GM12891 (cell line): Measurements from ENCODE around the gene ARID4B.

ENCODE experiments used
- POLR2A ChIP-seq: IDR thresholded peaks from 2 replicates; pipeline ENCODE4 v1.6.1; 2011; ENCODE audit warnings: low read depth, low read length, control low read depth
- POLR2AphosphoS5 ChIP-seq: IDR thresholded peaks from 2 replicates; pipeline ENCODE4 v1.6.1; 2011; ENCODE audit warnings: low read depth, low read length, control low read depth
- POU2F2 ChIP-seq: IDR thresholded peaks from 2 replicates; pipeline ENCODE4 v1.6.1; 2011; ENCODE audit warnings: low read depth, mild to moderate bottlenecking, control low read depth, low read length, moderate library complexity
- TAF1 ChIP-seq: IDR thresholded peaks from 2 replicates; pipeline ENCODE4 v1.6.1; 2011; ENCODE audit warnings: low read depth, low read length, control low read depth

DNA sequence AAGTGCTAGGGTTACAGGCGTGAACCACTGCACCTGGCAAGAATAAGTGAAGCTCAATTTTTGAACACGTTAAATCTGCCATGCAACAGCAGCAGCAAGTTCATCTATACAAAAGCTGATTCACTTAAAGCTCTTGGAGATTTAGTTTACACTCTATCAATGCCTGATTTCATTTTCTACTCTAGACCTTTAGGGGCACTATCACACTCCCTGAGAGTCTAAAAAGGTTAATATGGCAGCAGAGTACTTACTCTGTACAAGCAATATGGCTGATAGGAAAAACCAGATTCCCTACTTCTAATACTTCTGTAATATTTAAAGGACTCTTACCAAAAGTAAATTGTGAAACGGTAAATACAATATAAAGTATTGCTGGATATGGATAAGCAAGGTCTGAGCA lies 171.7 kb downstream of the ARID4B start:
- TF ChIP-seq POLR2A (no peak), POLR2AphosphoS5 (no peak), TAF1 (no peak), POU2F2 (no peak)
